Liver (tissue), 9 donors: Measurements from ENCODE around the gene SLC16A9. TPM values are rescaled to one million over a fixed set of nuclear protein-coding genes. Genes with fewer than 3 reads are reported as not detected.

ENCODE experiments used
- DNase-seq: peaks from one replicate; pipeline ENCODE4 v3.0.0-alpha.2; 2017; ENCODE audit warnings: low spot score
- H3K27ac ChIP-seq, 2 donors: one replicate each; pipeline ENCODE4 v1.7.0; 2013; ENCODE audit warnings: inconsistent platforms in 2 of 2, low read length in 2 of 2, control low read depth in 1 of 2, low read depth in 1 of 2, mild to moderate bottlenecking in 1 of 2
- H3K27me3 ChIP-seq, 4 donors: one replicate each; pipeline versions ENCODE4 v1.6.1 to v1.7.0; 2013; ENCODE audit warnings: low read length in 3 of 4, inconsistent platforms in 1 of 4, mild to moderate bottlenecking in 1 of 4, moderate library complexity in 1 of 4; ENCODE audit not compliant: control insufficient read depth in 4 of 4, insufficient read depth in 4 of 4
- H3K36me3 ChIP-seq, 4 donors: one replicate each; pipeline versions ENCODE4 v1.6.1 to v1.7.0; 2013; ENCODE audit warnings: low read length in 3 of 4, mild to moderate bottlenecking in 3 of 4, low read depth in 1 of 4, moderate library complexity in 1 of 4; ENCODE audit not compliant: control insufficient read depth in 4 of 4, insufficient read depth in 3 of 4
- H3K4me1 ChIP-seq, 4 donors: one replicate each; pipeline versions ENCODE4 v1.6.1 to v1.7.0; 2013; ENCODE audit warnings: low read length in 3 of 4, mild to moderate bottlenecking in 3 of 4, moderate library complexity in 1 of 4; ENCODE audit not compliant: control insufficient read depth in 4 of 4, insufficient read depth in 4 of 4
- H3K4me3 ChIP-seq, 3 donors: one replicate each; pipeline versions ENCODE4 v1.6.1 to v1.7.0; 2013; ENCODE audit warnings: low read length in 3 of 3, control low read depth in 1 of 3, low read depth in 1 of 3, mild to moderate bottlenecking in 1 of 3
- H3K9ac ChIP-seq, 2 donors: one replicate each; pipeline ENCODE4 v1.7.0; 2013; ENCODE audit warnings: low read length in 2 of 2, mild to moderate bottlenecking in 2 of 2, moderate library complexity in 2 of 2, control low read depth in 1 of 2, low read depth in 1 of 2
- H3K9me3 ChIP-seq, 4 donors: one replicate each; pipeline versions ENCODE4 v1.6.1 to v1.7.0; 2013; ENCODE audit warnings: low read length in 3 of 4; ENCODE audit not compliant: control insufficient read depth in 4 of 4
- EGR1 ChIP-seq, 2 donors: IDR thresholded peaks; 2 replicates each; pipeline ENCODE4 v1.6.1; 2016 to 2018; ENCODE audit warnings: antibody characterized with exemption in 2 of 2, low read depth in 2 of 2
- FOXA1 ChIP-seq: IDR thresholded peaks from 2 replicates; pipeline ENCODE4 v1.6.1; 2016; ENCODE audit warnings: antibody characterized with exemption
- FOXA2 ChIP-seq: IDR thresholded peaks from 2 replicates; pipeline ENCODE4 v1.6.1; 2016; ENCODE audit warnings: antibody characterized with exemption
- GABPA ChIP-seq, 2 donors: IDR thresholded peaks in 1 of 2; conservative IDR thresholded peaks in 1 of 2; 2 replicates each; pipeline ENCODE4 v1.6.1; 2016; ENCODE audit warnings: antibody characterized with exemption in 2 of 2, mild to moderate bottlenecking in 1 of 2, moderate library complexity in 1 of 2
- HNF4A ChIP-seq, 2 donors: conservative IDR thresholded peaks; 2 replicates each; pipeline ENCODE4 v1.6.1; 2016; ENCODE audit warnings: antibody characterized with exemption in 2 of 2, mild to moderate bottlenecking in 2 of 2
- HNF4G ChIP-seq: IDR thresholded peaks from 2 replicates; pipeline ENCODE4 v1.6.1; 2016; ENCODE audit warnings: antibody characterized with exemption
- JUND ChIP-seq, 2 donors: IDR thresholded peaks; 2 replicates each; pipeline ENCODE4 v1.6.1; 2016; ENCODE audit warnings: antibody characterized with exemption in 2 of 2
- NR2F2 ChIP-seq: IDR thresholded peaks from 2 replicates; pipeline ENCODE4 v1.6.1; 2016; ENCODE audit warnings: antibody characterized with exemption
- RAD21 ChIP-seq, 2 donors: IDR thresholded peaks; 2 replicates each; pipeline ENCODE4 v1.6.1; 2016; ENCODE audit warnings: antibody characterized with exemption in 2 of 2, mild to moderate bottlenecking in 2 of 2
- RXRA ChIP-seq, 2 donors: IDR thresholded peaks; 2 replicates each; pipeline ENCODE4 v1.6.1; 2017 to 2018; ENCODE audit warnings: antibody characterized with exemption in 2 of 2, mild to moderate bottlenecking in 1 of 2
- SP1 ChIP-seq: IDR thresholded peaks from 2 replicates; pipeline ENCODE4 v1.6.1; 2018; ENCODE audit warnings: antibody characterized with exemption, mild to moderate bottlenecking
- TAF1 ChIP-seq: conservative IDR thresholded peaks from 2 replicates; pipeline ENCODE4 v1.6.1; 2016; ENCODE audit warnings: antibody characterized with exemption, mild to moderate bottlenecking
- YY1 ChIP-seq: IDR thresholded peaks from 2 replicates; pipeline ENCODE4 v1.6.1; 2016; ENCODE audit warnings: antibody characterized with exemption, mild to moderate bottlenecking
- WGBS: extraction: QIAGEN DNeasy Blood & Tissue Kit; methylation state at CpG from one replicate; pipeline ENCODE4 v1.1.7; 2013; 5-methylcytosine and 5-hydroxymethylcytosine counted together
- polyA plus RNA-seq, 2 donors: library from polyadenylated mRNA; stranded (reverse) in 1 of 2; unstranded in 1 of 2; fragments of 200-250 nt in 1 of 2; fragments of >200 nt in 1 of 2; fragmentation: Nextera tagmentation in 1 of 2; extraction: Ambion mirVana in 1 of 2; gene quantifications; one replicate each; pipeline versions ENCODE4 v1.2.1 to v1.2.3, GENCODE V29; 2013 to 2015
- total RNA-seq, 2 donors: library from RNA; depleted of rRNA; stranded (reverse); fragments of >200 nt; gene quantifications; one replicate each; pipeline ENCODE4 v1.2.3, GENCODE V29; 2014
- TF ChIP-seq, protein P1 (sequence below): IDR thresholded peaks from 2 replicates; pipeline ENCODE4 v1.6.1; 2016; ENCODE audit warnings: antibody characterized with exemption
- TF ChIP-seq, protein P2 (sequence below): IDR thresholded peaks from 2 replicates; pipeline ENCODE4 v1.6.1; 2016; ENCODE audit warnings: antibody characterized with exemption
- TF ChIP-seq, protein P3 (sequence below): IDR thresholded peaks from 2 replicates; pipeline ENCODE4 v1.6.1; 2016; ENCODE audit warnings: antibody characterized with exemption
- TF ChIP-seq, protein P4 (sequence below): fragments of 150-350 bp; IDR thresholded peaks from 2 replicates; pipeline ENCODE4 v1.5.1; 2017; ENCODE audit warnings: improper control_type of control experiment, low read depth, low read length; ENCODE audit not compliant: missing input control
- TF ChIP-seq, protein P5 (sequence below): IDR thresholded peaks from 2 replicates; pipeline ENCODE4 v1.6.1; 2016; ENCODE audit warnings: antibody characterized with exemption, mild to moderate bottlenecking
- donor health status: healthy.
- donor health status: healthy.
- donor health status: healthy.
- donor health status: healthy.
- donor health status: healthy.

Gene SLC16A9
- total and polyA plus RNA-seq, 4 donors, result 0.18 to 9.3 (median 0.59) TPM

DNA sequence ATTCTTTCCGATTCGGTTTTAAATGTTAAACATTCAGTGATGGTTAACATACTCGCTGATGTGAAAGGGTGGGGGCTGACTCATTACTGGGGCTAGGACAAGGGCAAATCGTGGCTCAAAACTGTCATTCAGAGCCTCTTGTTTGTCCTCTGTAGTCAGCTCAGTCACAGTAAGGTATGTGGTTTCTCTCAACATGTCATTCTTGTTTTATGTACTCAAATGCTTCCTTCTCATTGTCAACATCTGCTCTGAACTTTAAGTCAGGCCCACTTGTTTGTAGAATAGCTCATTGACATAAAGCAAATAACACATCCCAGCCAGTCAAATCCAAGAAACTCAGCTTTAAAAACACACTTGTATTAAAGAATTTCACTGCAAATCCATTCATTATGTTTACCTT lies 7.3 kb downstream of the SLC16A9 start:
- no peak for DNase-seq
- H3K9ac ChIP-seq, result no peak overlapping the region
- no peaks in the 10 kb centered on the region for H3K36me3 ChIP-seq
- no peaks in the 10 kb centered on the region for H3K4me1 ChIP-seq
- no peaks in the 10 kb centered on the region for H3K9me3 ChIP-seq
- H3K27ac ChIP-seq, result no peak overlapping the region
- H3K27me3 ChIP-seq, result peaks cover 0 to 3% (median 0%) of the 10 kb centered on the region in 4 donors
- TF ChIP-seq RXRA (IDR thresholded peaks at IDR 0.05) (no peak), TAF1 (no peak), RAD21 (IDR thresholded peaks at IDR 0.05) (no peak), HNF4A (conservative IDR thresholded peaks at IDR 0.05) (no peak), FOXA1 (no peak), JUND (IDR thresholded peaks at IDR 0.05) (no peak), HNF4G (no peak), NR2F2 (no peak), YY1 (no peak)
- TF ChIP-seq, protein P1, sequence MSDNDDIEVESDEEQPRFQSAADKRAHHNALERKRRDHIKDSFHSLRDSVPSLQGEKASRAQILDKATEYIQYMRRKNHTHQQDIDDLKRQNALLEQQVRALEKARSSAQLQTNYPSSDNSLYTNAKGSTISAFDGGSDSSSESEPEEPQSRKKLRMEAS, result no peak
- TF ChIP-seq, protein P2, sequence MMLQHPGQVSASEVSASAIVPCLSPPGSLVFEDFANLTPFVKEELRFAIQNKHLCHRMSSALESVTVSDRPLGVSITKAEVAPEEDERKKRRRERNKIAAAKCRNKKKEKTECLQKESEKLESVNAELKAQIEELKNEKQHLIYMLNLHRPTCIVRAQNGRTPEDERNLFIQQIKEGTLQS, result no peak
- TF ChIP-seq, protein P3, sequence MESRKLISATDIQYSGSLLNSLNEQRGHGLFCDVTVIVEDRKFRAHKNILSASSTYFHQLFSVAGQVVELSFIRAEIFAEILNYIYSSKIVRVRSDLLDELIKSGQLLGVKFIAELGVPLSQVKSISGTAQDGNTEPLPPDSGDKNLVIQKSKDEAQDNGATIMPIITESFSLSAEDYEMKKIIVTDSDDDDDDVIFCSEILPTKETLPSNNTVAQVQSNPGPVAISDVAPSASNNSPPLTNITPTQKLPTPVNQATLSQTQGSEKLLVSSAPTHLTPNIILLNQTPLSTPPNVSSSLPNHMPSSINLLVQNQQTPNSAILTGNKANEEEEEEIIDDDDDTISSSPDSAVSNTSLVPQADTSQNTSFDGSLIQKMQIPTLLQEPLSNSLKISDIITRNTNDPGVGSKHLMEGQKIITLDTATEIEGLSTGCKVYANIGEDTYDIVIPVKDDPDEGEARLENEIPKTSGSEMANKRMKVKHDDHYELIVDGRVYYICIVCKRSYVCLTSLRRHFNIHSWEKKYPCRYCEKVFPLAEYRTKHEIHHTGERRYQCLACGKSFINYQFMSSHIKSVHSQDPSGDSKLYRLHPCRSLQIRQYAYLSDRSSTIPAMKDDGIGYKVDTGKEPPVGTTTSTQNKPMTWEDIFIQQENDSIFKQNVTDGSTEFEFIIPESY, result no peak
- TF ChIP-seq, protein P4, sequence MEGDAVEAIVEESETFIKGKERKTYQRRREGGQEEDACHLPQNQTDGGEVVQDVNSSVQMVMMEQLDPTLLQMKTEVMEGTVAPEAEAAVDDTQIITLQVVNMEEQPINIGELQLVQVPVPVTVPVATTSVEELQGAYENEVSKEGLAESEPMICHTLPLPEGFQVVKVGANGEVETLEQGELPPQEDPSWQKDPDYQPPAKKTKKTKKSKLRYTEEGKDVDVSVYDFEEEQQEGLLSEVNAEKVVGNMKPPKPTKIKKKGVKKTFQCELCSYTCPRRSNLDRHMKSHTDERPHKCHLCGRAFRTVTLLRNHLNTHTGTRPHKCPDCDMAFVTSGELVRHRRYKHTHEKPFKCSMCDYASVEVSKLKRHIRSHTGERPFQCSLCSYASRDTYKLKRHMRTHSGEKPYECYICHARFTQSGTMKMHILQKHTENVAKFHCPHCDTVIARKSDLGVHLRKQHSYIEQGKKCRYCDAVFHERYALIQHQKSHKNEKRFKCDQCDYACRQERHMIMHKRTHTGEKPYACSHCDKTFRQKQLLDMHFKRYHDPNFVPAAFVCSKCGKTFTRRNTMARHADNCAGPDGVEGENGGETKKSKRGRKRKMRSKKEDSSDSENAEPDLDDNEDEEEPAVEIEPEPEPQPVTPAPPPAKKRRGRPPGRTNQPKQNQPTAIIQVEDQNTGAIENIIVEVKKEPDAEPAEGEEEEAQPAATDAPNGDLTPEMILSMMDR, result no peak
- WGBS, result 51% methylated on average over 4 of the region's 4 CpGs
- no peak overlapping the region for H3K4me3 ChIP-seq

DNA sequence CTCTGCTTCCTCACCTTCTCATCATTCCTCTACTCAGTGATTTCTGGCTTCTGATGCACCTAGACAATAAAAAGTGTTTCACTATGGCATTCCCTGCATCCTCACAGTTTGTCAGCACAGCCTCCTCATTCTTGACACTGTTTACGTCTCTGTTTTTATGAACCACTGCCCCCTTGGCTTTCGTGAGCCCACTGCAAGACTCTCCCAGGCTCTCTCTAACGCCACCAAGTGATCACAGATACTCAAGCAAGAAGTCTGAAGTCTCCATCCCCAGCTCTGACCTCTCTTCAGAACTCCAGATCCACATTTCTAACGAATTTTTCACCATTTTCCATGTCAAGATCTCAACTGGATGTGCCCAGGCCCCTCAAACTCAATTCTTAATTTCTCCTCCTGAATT lies 8.9 kb downstream of the SLC16A9 start:
- peaks cover 0 to 3% (median 0%) of the 10 kb centered on the region in 4 donors for H3K27me3 ChIP-seq
- no peaks in the 10 kb centered on the region for H3K9me3 ChIP-seq
- WGBS, result 66% methylated on average over 4 of the region's 4 CpGs
- TF ChIP-seq, protein P5, sequence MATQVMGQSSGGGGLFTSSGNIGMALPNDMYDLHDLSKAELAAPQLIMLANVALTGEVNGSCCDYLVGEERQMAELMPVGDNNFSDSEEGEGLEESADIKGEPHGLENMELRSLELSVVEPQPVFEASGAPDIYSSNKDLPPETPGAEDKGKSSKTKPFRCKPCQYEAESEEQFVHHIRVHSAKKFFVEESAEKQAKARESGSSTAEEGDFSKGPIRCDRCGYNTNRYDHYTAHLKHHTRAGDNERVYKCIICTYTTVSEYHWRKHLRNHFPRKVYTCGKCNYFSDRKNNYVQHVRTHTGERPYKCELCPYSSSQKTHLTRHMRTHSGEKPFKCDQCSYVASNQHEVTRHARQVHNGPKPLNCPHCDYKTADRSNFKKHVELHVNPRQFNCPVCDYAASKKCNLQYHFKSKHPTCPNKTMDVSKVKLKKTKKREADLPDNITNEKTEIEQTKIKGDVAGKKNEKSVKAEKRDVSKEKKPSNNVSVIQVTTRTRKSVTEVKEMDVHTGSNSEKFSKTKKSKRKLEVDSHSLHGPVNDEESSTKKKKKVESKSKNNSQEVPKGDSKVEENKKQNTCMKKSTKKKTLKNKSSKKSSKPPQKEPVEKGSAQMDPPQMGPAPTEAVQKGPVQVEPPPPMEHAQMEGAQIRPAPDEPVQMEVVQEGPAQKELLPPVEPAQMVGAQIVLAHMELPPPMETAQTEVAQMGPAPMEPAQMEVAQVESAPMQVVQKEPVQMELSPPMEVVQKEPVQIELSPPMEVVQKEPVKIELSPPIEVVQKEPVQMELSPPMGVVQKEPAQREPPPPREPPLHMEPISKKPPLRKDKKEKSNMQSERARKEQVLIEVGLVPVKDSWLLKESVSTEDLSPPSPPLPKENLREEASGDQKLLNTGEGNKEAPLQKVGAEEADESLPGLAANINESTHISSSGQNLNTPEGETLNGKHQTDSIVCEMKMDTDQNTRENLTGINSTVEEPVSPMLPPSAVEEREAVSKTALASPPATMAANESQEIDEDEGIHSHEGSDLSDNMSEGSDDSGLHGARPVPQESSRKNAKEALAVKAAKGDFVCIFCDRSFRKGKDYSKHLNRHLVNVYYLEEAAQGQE, result no peak
- TF ChIP-seq, protein P1, result no peak
- TF ChIP-seq GABPA (IDR thresholded peaks at IDR 0.05 in 1 of 2, conservative IDR thresholded peaks at IDR 0.05 in 1 of 2) (no peak), RXRA (IDR thresholded peaks at IDR 0.05) (no peak), SP1 (no peak), RAD21 (IDR thresholded peaks at IDR 0.05) (no peak), HNF4G (no peak), HNF4A (conservative IDR thresholded peaks at IDR 0.05) (no peak), FOXA1 (no peak), YY1 (no peak), NR2F2 (no peak), FOXA2 (no peak), EGR1 (IDR thresholded peaks at IDR 0.05; ENCODE audit: low read depth in 2 of 2) (no peak), JUND (IDR thresholded peaks at IDR 0.05) (no peak), TAF1 (no peak)
- TF ChIP-seq, protein P2, result no peak
- TF ChIP-seq, protein P4, result no peak
- TF ChIP-seq, protein P3, result no peak
- H3K4me1 ChIP-seq, result no peaks in the 10 kb centered on the region
- no peak overlapping the region for H3K27ac ChIP-seq
- no peak for DNase-seq
- no peak overlapping the region for H3K9ac ChIP-seq
- H3K4me3 ChIP-seq, result no peak overlapping the region
- H3K36me3 ChIP-seq, result no peaks in the 10 kb centered on the region
